GM19240 (cell line): Measurements from ENCODE around the gene CCNI.

Source experiments
- DNase-seq: peaks from one replicate; pipeline ENCODE4 v3.0.0; 2011; ENCODE audit warnings: low spot score; ENCODE audit not compliant: insufficient read length

Gene CCNI

DNA sequence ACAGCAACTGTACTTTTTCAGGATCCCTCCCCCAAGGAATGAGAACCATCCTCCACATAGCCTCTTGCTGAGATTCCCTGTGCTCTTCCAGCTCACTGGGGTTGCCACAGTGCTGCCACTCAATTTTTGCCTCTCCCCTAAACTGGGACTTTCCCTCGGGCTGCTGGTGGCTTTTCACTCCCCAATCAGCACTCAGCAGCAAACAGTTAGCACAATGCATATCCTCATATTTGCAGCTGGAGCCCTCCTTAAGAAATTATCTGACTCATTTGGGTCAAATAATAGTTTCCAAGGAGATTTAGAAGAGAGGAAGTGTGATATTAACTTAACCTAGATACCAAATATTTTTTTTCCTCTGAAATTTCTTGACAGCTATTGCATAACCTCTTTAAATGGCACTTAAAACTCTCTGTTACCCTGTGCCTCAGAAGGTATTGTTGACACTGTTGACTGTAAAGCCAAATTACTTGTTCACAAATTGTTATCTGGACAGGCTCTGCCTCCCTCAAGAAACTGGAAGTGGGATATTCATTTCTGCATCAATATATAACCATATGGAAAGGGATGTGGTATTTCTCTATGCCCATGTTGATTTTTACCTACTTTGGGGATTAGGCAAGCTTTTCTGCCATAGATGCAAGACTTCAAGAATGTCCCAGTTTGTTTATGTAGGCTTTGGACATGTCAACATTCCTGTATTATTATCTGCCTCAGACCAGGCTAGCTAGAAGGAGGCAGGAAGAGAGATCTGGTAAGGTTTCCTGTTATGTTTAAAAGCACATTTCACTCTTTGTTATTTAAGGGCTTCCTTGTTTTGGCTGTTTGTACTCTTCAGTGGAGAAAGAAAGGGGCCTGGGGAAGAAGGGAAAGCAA, 68.2 kb downstream of the CCNI start:
- DNase-seq, result peak; percentile 17

DNA sequence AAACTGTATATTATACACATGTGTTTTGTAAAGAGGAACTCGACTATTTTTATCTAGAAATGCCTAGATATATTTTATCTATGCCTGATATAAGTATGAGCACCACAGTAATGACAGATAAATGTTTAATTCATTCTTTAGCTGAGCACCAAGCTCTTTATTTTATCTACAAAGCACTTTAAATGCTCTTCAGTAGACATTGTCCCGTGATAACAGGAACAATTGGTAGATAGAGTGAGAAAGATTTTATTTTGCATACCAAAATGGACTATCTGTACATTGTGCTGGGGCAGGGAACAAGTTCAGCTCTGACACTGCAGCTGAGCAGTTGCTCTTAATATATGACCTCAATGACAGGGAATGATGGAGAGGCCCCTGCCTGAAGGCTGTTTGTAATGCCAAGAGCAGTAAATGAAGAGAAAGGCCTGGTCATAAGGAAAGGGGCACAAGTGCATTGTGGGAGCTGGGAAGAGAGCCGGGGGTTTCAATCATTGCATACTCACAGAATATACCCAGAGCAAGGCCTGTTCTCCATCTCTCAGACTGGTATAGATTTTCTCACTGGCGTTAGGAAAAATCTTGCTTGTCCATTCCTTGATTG, 68.9 kb downstream of the CCNI start:
- DNase-seq, result no peak

DNA sequence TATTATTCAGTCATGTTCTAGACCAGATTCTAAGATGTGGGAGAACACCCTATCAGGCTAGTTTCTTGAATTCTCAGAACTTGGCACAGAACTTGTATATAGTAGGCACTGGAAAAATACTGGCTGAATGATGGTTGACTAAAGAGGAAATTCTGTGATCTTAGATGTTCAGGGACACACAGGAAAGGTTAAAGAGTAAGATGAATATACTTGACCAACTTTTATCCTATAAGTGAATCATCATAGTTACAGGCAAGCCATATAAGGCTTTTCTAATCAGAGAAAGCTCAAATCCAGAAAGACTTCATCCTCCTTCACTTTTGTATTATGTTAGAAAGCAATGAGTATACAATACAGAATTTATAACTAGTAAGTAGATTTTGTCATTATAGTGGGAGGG, 72.4 kb downstream of the CCNI start:
- DNase-seq, result no peak

DNA sequence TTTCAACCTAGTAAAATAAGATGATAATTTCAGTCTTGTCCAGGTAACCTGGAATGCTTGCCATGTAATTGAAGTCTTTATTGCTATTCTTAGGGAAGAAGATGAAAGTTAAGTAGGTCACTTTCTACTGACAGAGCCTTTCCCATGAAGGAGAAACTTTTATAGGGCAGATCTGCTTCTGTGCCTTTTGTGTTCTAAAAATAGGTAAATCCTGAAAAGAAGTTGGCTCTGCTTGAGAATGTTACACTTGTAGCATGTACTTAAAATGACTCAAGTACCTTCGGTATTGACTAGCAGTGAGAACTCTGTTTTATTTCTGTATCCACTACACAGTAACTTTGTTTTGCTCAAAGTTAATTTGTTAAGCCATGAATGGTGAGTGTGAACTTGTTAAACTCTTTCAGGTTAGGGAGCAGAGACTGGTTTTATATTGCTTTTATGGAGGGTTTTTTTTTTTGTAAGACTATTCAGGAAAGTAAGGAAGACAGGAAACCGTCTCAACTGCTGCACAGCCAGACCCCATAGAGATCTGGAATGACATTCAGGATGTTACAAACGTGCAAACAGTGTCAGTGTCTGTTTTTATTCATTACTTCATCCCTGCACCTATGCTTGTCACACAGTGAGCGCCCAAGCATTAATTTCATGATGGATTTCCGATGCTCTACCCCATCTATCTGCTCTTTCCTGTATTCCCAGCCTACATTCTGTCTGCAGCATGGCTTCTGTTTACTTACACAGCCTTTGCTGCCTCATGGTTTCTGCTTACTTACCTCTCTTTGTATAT, 73.3 kb downstream of the CCNI start:
- DNase-seq, result no peak

DNA sequence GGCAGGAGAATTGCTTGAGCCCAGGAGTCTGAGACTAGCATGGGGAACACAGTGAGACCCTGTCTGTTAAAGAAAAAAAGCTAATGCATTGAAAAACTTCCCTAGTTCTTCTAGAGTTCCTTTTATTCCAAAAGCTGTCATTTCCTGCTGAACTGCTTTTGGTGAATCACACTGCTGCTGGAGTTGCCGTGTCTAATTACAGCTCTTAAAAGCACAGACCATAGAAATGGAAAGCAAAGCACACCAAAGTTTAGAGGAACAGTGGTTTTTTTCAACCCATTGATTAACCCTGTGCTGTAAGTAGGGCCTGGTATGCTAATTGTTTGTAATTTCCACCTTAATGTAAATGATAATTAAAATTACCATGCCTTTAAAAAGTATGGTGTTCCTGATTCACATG, 73.9 kb downstream of the CCNI start:
- no peak for DNase-seq

DNA sequence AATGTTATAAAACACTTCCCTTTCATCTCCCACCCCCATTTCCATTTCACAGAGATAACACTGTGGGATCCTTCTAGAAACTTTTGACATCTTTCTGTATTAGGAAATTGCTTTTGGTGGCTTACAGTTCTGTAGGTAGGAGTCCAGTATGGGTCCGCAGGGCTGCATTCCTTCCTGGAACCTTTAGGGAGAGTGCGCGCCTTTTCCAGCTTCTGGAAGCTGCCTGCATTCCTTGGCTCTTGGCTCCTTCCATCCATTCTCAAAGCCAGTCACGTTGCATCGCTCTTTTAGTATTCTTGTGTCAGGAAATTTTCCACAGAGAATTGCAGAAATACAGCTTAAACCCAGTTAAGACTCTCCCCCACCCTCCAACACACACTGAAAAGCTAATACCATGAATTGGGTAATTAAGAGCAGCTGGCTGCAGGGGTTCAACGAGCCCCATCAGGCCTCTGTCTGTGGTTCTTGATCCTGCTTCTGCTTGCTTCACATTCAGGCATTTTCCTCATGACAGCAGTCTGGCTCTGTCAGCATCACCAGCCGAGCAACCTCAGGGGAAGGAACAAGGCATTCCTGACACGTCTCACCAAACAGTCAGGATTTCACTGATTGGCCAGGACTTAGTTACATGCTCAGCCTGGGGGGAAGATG, 77.4 kb downstream of the CCNI start:
- no peak for DNase-seq

DNA sequence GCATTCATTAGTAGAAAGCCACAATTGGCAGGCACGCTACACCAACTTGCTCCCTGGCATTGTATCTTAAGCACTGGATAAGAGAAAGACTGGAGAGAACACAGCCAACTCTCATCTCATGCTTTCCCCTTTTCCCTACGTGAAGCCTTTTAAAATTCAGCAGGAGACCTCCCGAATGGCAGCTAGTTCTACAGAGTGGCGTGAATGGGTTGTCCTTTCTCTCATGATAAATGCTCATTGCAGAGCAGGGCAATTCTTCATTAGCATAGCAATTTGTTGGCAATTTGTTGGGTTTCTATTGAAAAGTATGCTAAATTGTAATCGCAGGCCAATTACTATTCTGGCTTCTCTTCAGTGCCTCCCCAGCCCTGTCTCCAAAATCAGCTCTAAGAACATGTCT, 78.3 kb downstream of the CCNI start:
- DNase-seq, result no peak
